ENCODE data around the gene MPO.

GRCh38 chr17:58318065-58318481, 37.3 kb upstream of the MPO start:
- TF ChIP-seq POLR2AphosphoS5 (IDR thresholded peaks at IDR 0.05; ENCODE audit: low read length) (no peak), EGR1 (IDR thresholded peaks at IDR 0.05; ENCODE audit: borderline replicate concordance in 1 of 2, low read depth in 2 of 2, low read length in 2 of 2) (no peak), BCLAF1 (IDR thresholded peaks at IDR 0.05) (no peak), SUZ12 (IDR thresholded peaks at IDR 0.05; ENCODE audit: unreplicated experiment) (no peak), TCF7 (IDR thresholded peaks at IDR 0.05; ENCODE audit: borderline replicate concordance) (no peak), ZNF384 (IDR thresholded peaks at IDR 0.05; ENCODE audit: borderline replicate concordance, low read depth, low read length) (no peak)

Measured in GM12878 (cell line).